RWPE1 (cell line): ENCODE data around the gene ACCSL.

Experiments used
- CTCF ChIA-PET: fragments of 350-600 bp; sonication (Branson Sonifier 250); formaldehyde crosslinking; extraction: SDS; loops from one replicate; lab custom pipeline; 2021; lab: Yijun Ruan, JAX
- POLR2A ChIA-PET: fragments of 400-600 bp; formaldehyde crosslinking; extraction: SDS; loops from one replicate; lab custom pipeline; 2020; ENCODE audit warnings: antibody characterized with exemption; ENCODE audit not compliant: low non-redundant PET; lab: Yijun Ruan, JAX
- DNase-seq: peaks from one replicate; pipeline ENCODE4 v3.0.0; 2012; ENCODE audit warnings: low spot score
- H3K27ac ChIP-seq: fragments of 450-650 bp; 2 replicates; pipeline ENCODE4 v1.5.1; 2017
- CTCF ChIP-seq: fragments of 450-650 bp; conservative IDR thresholded peaks from 2 replicates; pipeline ENCODE4 v1.5.1; 2017; ENCODE audit warnings: low read depth, mild to moderate bottlenecking

ACCSL gene

GRCh38 chr11:44046182-44046581, 1.6 kb upstream of the ACCSL start:
- CTCF ChIA-PET = no interaction called here
- POLR2A ChIA-PET = no interaction called here
- no peak overlapping the region for H3K27ac ChIP-seq
- no peak for TF ChIP-seq CTCF
- DNase-seq = no peak

GRCh38 chr11:44047298-44047697, 483 bp upstream of the ACCSL start:
- no peak overlapping the region for H3K27ac ChIP-seq
- no peak for DNase-seq
- CTCF ChIA-PET = no interaction called here
- POLR2A ChIA-PET = no interaction called here
- TF ChIP-seq CTCF = no peak

GRCh38 chr11:44049832-44050231, 2.1 kb downstream of the ACCSL start:
- CTCF ChIA-PET = interaction anchor here (0.5 kb wide), 1 partner anchor 102 kb away, joined by 3 read pairs; no protein-coding TSS in a partner anchor
- TF ChIP-seq CTCF = no peak
- POLR2A ChIA-PET = no interaction called here
- H3K27ac ChIP-seq = no peak overlapping the region
- DNase-seq = no peak

- ChIA-PET POLR2A (no interaction called here), CTCF (no interaction called here)
- no peak for DNase-seq
- H3K27ac ChIP-seq = no peak overlapping the region
- TF ChIP-seq CTCF = no peak
Measured at GRCh38 chr11:44051171-44051570, 3.4 kb downstream of the ACCSL start.

GRCh38 chr11:44057340-44057739, 9.6 kb downstream of the ACCSL start:
- TF ChIP-seq CTCF = no peak
- ChIA-PET CTCF (no interaction called here), POLR2A (no interaction called here)
- no peak overlapping the region for H3K27ac ChIP-seq
- DNase-seq = no peak

- CTCF ChIA-PET = no interaction called here
- no peak overlapping the region for H3K27ac ChIP-seq
- TF ChIP-seq CTCF = no peak
- no peak for DNase-seq
- POLR2A ChIA-PET = no interaction called here
Measured at GRCh38 chr11:44058275-44058674, 10.5 kb downstream of the ACCSL start.

- CTCF ChIA-PET = interaction anchor here (0.8 to 1.0 kb wide), 2 partner anchors 175 to 1771 kb away, joined by 3 to 4 read pairs; no protein-coding TSS in a partner anchor
- DNase-seq = no peak
- no peak for TF ChIP-seq CTCF
- POLR2A ChIA-PET = interaction anchor here (0.6 kb wide), 1 partner anchor 1396 kb away, joined by 3 read pairs; no protein-coding TSS in a partner anchor
- H3K27ac ChIP-seq = no peak overlapping the region
Measured at GRCh38 chr11:44065161-44065661, 17.4 kb downstream of the ACCSL start.
